K562 (cell line): ENCODE results near the gene TET2. TPM values are rescaled to one million over a fixed set of nuclear protein-coding genes. Genes with fewer than 3 reads are reported as not detected.

Experiments used
- ATAC-seq: fragments of 200-7000 bp; cut with Tn5 transposase; 3 replicates; pipeline ENCODE4 v1.9.1; 2020; ENCODE audit warnings: moderate library complexity
- BruUV-seq: library from RNA; stranded (reverse); fragments of 400-500 nt; replicated peaks from 2 replicates; lab custom pipeline; 2021; lab: Mats Ljungman, UMichigan
- CTCF ChIA-PET: fragments of 300-600 bp; formaldehyde crosslinking; extraction: SDS; loops from one replicate; lab custom pipeline; 2021; ENCODE audit warnings: low intra/inter-chr PET ratio; lab: Yijun Ruan, JAX
- POLR2A ChIA-PET: fragments of 300-600, 350-650 bp; sonication (Branson Sonifier 250); formaldehyde crosslinking; extraction: SDS; loops from one replicate; lab custom pipeline; 2021; ENCODE audit warnings: antibody characterized with exemption, inconsistent platforms; lab: Yijun Ruan, JAX
- DNase-seq, 4 experiments: peaks; one replicate each; pipeline versions ENCODE4 v3.0.0 to v3.0.0-alpha.2; 2011 to 2018; ENCODE audit warnings: low spot score in 3 of 4, mixed read lengths in 3 of 4; ENCODE audit errors: extremely low read depth in 1 of 4
- FAIRE-seq: peaks from 2 replicates; lab custom pipeline; 2011; peaks lifted over from hg19 to GRCh38; lab: Jason Lieb, UNC
- H2AFZ ChIP-seq: 2 replicates; pipeline ENCODE4 v1.6.0; 2011; ENCODE audit warnings: low read depth, low read length, control low read depth, inconsistent platforms
- H3K27ac ChIP-seq: fragments of 200-600 bp; 3 replicates; pipeline ENCODE4 v1.8.0; 2011; ENCODE audit warnings: low read depth, mild to moderate bottlenecking, control low read depth, inconsistent platforms, low read length, moderate library complexity, mixed read lengths; ENCODE audit errors: extremely low read depth
- H3K27me3 ChIP-seq, 2 experiments: fragments of 300-600 bp in 1 of 2; 2 replicates in 1 of 2; 3 replicates in 1 of 2; pipeline versions ENCODE4 v1.6.0 to v1.8.0; 2011; ENCODE audit warnings: inconsistent platforms in 2 of 2, low read length in 2 of 2, mild to moderate bottlenecking in 1 of 2, mixed read lengths in 1 of 2, moderate library complexity in 1 of 2; ENCODE audit not compliant: control insufficient read depth in 2 of 2, insufficient read depth in 2 of 2
- H3K36me3 ChIP-seq: fragments of 300-600 bp; 3 replicates; pipeline ENCODE4 v1.8.0; 2011; ENCODE audit warnings: mild to moderate bottlenecking, low read length, inconsistent platforms; ENCODE audit not compliant: control insufficient read depth, insufficient read depth
- H3K4me1 ChIP-seq, 2 experiments: fragments of 200-600 bp in 1 of 2; replicated peaks in 1 of 2; 2 replicates in 1 of 2; 3 replicates in 1 of 2; pipeline versions ENCODE4 v1.5.1 to v1.8.0; 2011; ENCODE audit warnings: inconsistent platforms in 2 of 2, low read length in 2 of 2, mild to moderate bottlenecking in 1 of 2, mixed read lengths in 1 of 2, moderate library complexity in 1 of 2; ENCODE audit not compliant: control insufficient read depth in 2 of 2, insufficient read depth in 2 of 2
- H3K4me2 ChIP-seq: 2 replicates; pipeline ENCODE4 v1.6.1; 2011; ENCODE audit warnings: low read length, control low read depth, inconsistent platforms, mixed read lengths; ENCODE audit not compliant: insufficient read depth
- H3K4me3 ChIP-seq: fragments of 200-600 bp; sonication (generic), shearing (Covaris generic); 2 replicates; pipeline ENCODE4 v1.5.1; 2016; ENCODE audit warnings: control low read depth, inconsistent platforms
- H3K79me2 ChIP-seq: fragments of 200-600 bp; 3 replicates; pipeline ENCODE4 v1.8.0; 2011; ENCODE audit warnings: low read length, inconsistent platforms; ENCODE audit not compliant: control insufficient read depth, insufficient read depth
- H3K9ac ChIP-seq, 2 experiments: 2 replicates each; pipeline versions ENCODE4 v1.6.0 to v1.6.1; 2011; ENCODE audit warnings: low read depth in 2 of 2, low read length in 2 of 2, control low read depth in 1 of 2, inconsistent platforms in 1 of 2, mild to moderate bottlenecking in 1 of 2, mixed read lengths in 1 of 2; ENCODE audit not compliant: insufficient read depth in 1 of 2
- H3K9me1 ChIP-seq: one replicate; pipeline ENCODE4 v1.6.0; 2011; ENCODE audit warnings: inconsistent platforms, mild to moderate bottlenecking, low read length, moderate library complexity; ENCODE audit not compliant: control insufficient read depth, insufficient read depth
- H3K9me3 ChIP-seq: replicated peaks from 2 replicates; pipeline ENCODE4 v1.5.1; 2011; ENCODE audit warnings: low read depth, low read length, inconsistent platforms; ENCODE audit not compliant: control insufficient read depth, insufficient read depth
- H4K20me1 ChIP-seq: replicated peaks from 2 replicates; pipeline ENCODE4 v1.6.1; 2011; ENCODE audit warnings: low read length, inconsistent platforms, mixed read lengths; ENCODE audit not compliant: control insufficient read depth, insufficient read depth
- ZHX1 ChIP-seq: fragments of 150-350 bp; conservative IDR thresholded peaks from 2 replicates; pipeline ENCODE4 v1.6.1; 2014; ENCODE audit warnings: low read length
- ZNF830 ChIP-seq: fragments of 250-450 bp; sonication (Bioruptor Pico); IDR thresholded peaks from 2 replicates; pipeline ENCODE4 v1.5.0; 2021; ENCODE audit warnings: mild to moderate bottlenecking
- WGBS: fragments of 100-300 bp; shearing (Covaris generic); methylation state at CpG from one replicate; pipeline ENCODE4 v1.1.6; 2016; ENCODE audit warnings: low coverage, mixed read lengths; ENCODE audit not compliant: insufficient coverage; ENCODE audit errors: missing lambda C conversion rate; 5-methylcytosine and 5-hydroxymethylcytosine counted together
- in situ Hi-C: fragments of 300-500 bp; cut with MboI; formaldehyde crosslinking; loops from 4 replicates; pipeline ENCODE4 v1.15.0; 2018; ENCODE audit warnings: inconsistent platforms, mixed read lengths
- intact Hi-C: fragments of 100-400 bp; cut with micrococcal nuclease; formaldehyde crosslinking; loops from 2 replicates; pipeline ENCODE4 v1.14.2; 2022
- polyA plus RNA-seq, 8 experiments: library from polyadenylated mRNA; depleted of rRNA in 4 of 8; stranded (reverse) in 5 of 8; unstranded in 3 of 8; fragments of >200 nt; fragmentation: Nextera tagmentation in 2 of 8; fragmentation: Illumina TruSeq in 1 of 8; extraction: Ambion mirVana in 2 of 8; extraction: Trizol in 1 of 8; gene quantifications; 2 replicates each; pipeline versions ENCODE4 v1.2.1 to v1.2.3, GENCODE V29; 2011 to 2014; ENCODE audit warnings: inconsistent platforms in 1 of 8, missing spikeins in 1 of 8
- total RNA-seq, 7 experiments: library from RNA; depleted of rRNA in 6 of 7; stranded (reverse); fragments of >200 nt in 6 of 7; fragmentation: Illumina TruSeq in 2 of 7; extraction: Trizol in 2 of 7; gene quantifications; 2 replicates each; pipeline versions ENCODE4 v1.2.1 to v1.2.3, GENCODE V29; 2011 to 2021; ENCODE audit warnings: low replicate concordance in 1 of 7
- TF ChIP-seq, protein P1 (sequence below): fragments of 250-450 bp; sonication (Bioruptor Pico); IDR thresholded peaks from 2 replicates; pipeline ENCODE4 v1.5.0; 2021; ENCODE audit warnings: mild to moderate bottlenecking, moderate library complexity

Gene TET2
- total and polyA plus RNA-seq, 9 of the 15 experiments (the other 6 are each of a cell fraction or from before 2014, with no cell fraction given) = 0.80 to 11.1 (median 4.9) TPM

DNA sequence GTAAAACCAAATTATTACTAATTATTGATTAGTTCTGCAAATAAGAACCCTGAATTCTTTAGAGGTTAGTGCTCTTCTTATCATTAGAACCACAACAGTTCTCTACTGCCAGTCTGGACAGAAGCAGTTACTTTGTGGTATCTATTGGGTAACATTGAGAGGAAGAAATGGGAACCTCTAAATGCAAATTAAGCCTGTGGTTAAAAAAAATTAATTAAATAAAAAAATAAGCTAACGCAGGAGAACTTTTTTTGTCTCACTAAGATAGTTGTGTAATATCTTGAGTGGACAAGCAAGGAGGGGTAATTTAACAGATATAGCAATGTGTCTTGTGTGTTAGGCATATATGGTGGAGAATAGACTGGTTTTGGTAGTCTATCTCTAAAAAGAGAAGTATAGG lies 32.9 kb upstream of the TET2 start (continued):
- no peak for TF ChIP-seq ZHX1

DNA sequence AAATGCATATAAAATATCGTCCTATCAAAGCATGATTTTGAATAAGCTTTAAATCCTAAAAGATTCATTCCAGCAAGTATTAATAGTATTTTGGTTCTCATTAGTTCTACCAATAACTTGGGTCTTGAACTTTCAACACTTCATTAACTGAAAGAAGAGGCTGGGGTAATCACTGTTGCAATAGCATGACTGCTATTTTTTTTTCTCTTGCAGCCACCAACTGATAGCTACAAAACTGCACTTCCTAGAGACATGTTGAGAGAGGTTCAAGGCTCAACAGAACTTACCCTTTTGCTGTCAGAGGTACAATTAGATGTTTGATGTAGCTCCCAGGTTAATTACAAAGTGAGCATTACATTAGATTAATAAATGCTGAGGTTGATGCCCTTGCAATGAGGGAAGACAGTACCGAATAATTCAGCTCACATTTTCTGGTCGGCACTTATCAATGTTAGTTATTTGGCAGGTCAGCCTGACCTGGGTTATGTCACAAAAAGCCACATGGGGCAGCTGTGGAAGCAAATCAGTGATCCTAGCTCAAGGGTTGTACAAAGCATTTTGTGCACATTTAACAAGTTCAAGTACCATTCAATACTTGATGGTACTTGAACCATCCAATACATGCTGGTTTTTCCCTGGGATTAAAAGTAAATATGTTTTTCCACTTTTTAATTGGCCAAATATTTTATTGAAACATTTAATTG lies 29.9 kb upstream of the TET2 start:
- intact Hi-C loops = no loop called here
- Histone ChIP-seq H3K9me3 (no peaks in the 10 kb centered on the region), H3K4me2 (no peak overlapping the region), H4K20me1 (no peaks in the 10 kb centered on the region), H3K79me2 (no peaks in the 10 kb centered on the region), H3K27me3 (no peaks in the 10 kb centered on the region), H3K9ac (no peak overlapping the region), H3K36me3 (no peaks in the 10 kb centered on the region), H3K9me1 (no peaks in the 10 kb centered on the region), H3K27ac (no peak overlapping the region), H2AFZ (no peak overlapping the region), H3K4me1 (no peaks in the 10 kb centered on the region), H3K4me3 (no peak overlapping the region)
- WGBS = 2% methylated on average over 3 of the region's 3 CpGs
- POLR2A ChIA-PET = interaction anchor here (0.6 to 0.7 kb wide), 2 partner anchors 197 to 446 kb away, joined by 3 read pairs; no protein-coding TSS in a partner anchor
- no TSS peak for BruUV-seq
- FAIRE-seq = no peak
- CTCF ChIA-PET = no interaction called here
- in situ Hi-C loops = no loop called here
- ATAC-seq = no peak
- no peak for DNase-seq
- TF ChIP-seq, protein P1, sequence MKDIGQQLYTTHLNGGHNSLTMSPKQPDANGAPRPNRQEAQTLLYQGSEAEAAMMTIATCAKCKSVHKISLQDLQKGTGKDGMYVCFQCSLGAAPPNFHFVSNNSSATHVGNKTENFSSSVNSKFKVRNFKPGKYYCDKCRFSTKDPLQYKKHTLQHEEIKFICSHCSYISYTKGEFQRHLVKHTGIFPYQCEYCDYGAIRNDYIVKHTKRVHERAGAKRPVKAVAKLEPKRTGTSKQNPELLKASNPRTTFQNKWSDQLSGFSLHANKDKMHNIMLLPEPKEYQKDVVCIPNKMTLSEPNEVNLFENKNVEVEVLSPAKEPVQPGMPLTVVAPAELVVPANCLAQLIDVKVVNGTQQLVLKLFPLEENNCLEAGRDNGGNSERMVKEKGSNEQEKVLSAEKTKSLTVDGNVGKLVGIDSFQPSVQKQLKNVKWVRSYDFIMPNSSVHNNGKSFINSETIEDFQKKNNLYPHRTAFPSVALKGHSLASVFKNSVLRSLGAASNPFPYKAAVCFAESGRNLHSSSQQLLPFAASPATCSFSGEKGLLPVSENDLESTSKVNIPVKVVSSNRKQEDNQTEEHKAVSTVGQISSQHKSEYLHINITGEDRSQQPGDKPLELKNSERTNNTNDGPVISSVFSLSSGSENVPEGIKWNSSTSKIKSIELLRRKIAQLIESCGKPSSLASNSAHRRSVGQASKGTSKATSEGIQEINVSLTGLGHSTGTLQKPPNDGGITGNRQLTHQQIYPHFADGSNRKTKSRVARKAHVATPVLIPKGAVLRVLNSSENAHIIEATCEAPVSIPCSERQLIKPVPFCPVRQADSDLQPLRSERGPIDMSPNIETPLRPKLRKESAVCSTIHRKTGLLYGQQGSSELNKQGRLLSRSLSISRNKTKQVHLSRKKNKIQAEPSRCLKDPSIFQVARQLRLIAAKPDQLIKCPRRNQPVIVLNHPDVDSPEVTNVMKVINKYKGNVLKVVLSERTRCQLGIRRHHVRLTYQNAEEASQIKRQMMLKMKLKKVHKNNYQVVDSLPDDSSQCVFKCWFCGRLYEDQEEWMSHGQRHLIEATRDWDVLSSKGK (CRISPR knock-in tag) = no peak
- TF ChIP-seq ZNF830 (CRISPR knock-in tag) = no peak
- TF ChIP-seq, all 486 proteins: peak for 0
